ENCODE measurements around the gene RNASEH2C.
"Not testable (repeated sequence)": the region's sequence is repeated elsewhere in the genome, so short reads cannot be mapped to it uniquely, and the experiment has no call there.

RNASEH2C gene

GRCh38 chr11:65720211-65720934 is at the start of gene RNASEH2C:
Gene RNASEH2C (minus strand): TSS chr11:65720798. CDS start chr11:65720758, 40 bp downstream.
- no peak for TF ChIP-seq CTCF (IDR thresholded peaks at IDR 0.05)
- peak within 1 kb of the TSS; percentile 80 to 97 for H3K27ac ChIP-seq
- H3K4me3 ChIP-seq = peak within 1 kb of the TSS; percentile 94
- peak; percentile 86 for DNase-seq (ENCODE audit: low spot score)

GRCh38 chr11:65767806-65768205 is 47.2 kb upstream of the RNASEH2C start:
- H3K4me3 ChIP-seq; DNase-seq (ENCODE audit: low spot score); H3K27ac ChIP-seq: not testable (repeated sequence)

- no peak for TF ChIP-seq CTCF (IDR thresholded peaks at IDR 0.05)
- Histone ChIP-seq H3K27ac (no peak overlapping the region), H3K4me3 (no peak overlapping the region)
- no peak for DNase-seq (ENCODE audit: low spot score)
These were observed 46.8 kb upstream of the RNASEH2C start for GRCh38 chr11:65767406-65767805.

- no peak for TF ChIP-seq CTCF (IDR thresholded peaks at IDR 0.05)
- DNase-seq (ENCODE audit: low spot score) = no peak
- Histone ChIP-seq H3K27ac (no peak overlapping the region), H3K4me3 (no peak overlapping the region)
These were observed 45.9 kb upstream of the RNASEH2C start for GRCh38 chr11:65766535-65766934.

GRCh38 chr11:65764434-65764833 is 43.8 kb upstream of the RNASEH2C start:
- no peak overlapping the region for H3K4me3 ChIP-seq
- no peak for TF ChIP-seq CTCF (IDR thresholded peaks at IDR 0.05)
- DNase-seq (ENCODE audit: low spot score) = no peak
- H3K27ac ChIP-seq = no peak overlapping the region

GRCh38 chr11:65762816-65763215 is 42.2 kb upstream of the RNASEH2C start:
- not testable (repeated sequence) for H3K27ac ChIP-seq; H3K4me3 ChIP-seq; DNase-seq (ENCODE audit: low spot score)

- not testable (repeated sequence) for H3K4me3 ChIP-seq; DNase-seq (ENCODE audit: low spot score); H3K27ac ChIP-seq
These were observed 41.6 kb upstream of the RNASEH2C start for GRCh38 chr11:65762169-65762568.

- Histone ChIP-seq H3K4me3 (no peak overlapping the region), H3K27ac (no peak overlapping the region)
- no peak for DNase-seq (ENCODE audit: low spot score)
- TF ChIP-seq CTCF (IDR thresholded peaks at IDR 0.05) = no peak
These were observed 24.5 kb upstream of the RNASEH2C start for GRCh38 chr11:65745049-65745448.

GRCh38 chr11:65744699-65745042 is 24.1 kb upstream of the RNASEH2C start:
- no peak for DNase-seq (ENCODE audit: low spot score)
- no peak for TF ChIP-seq CTCF (IDR thresholded peaks at IDR 0.05)
- no peak overlapping the region for H3K27ac ChIP-seq
- no peak overlapping the region for H3K4me3 ChIP-seq
